HepG2 (cell line): Measurements from ENCODE around the gene CISD1. TPM values are rescaled to one million over a fixed set of nuclear protein-coding genes. Genes with fewer than 3 reads are reported as not detected.

Experiments used
- BRD4 ChIP-seq: sonication (generic); formaldehyde crosslinking; IDR thresholded peaks from 2 replicates; pipeline ENCODE4 v1.4.0; 2020; ENCODE audit warnings: missing genetic modification reagents
- KDM5B ChIP-seq: sonication (generic); formaldehyde crosslinking; IDR thresholded peaks from 2 replicates; pipeline ENCODE4 v1.4.0; 2020; ENCODE audit warnings: missing genetic modification reagents, mild to moderate bottlenecking, borderline replicate concordance
- KLF6 ChIP-seq: IDR thresholded peaks from 2 replicates; pipeline ENCODE4 v1.8.0; 2016; ENCODE audit warnings: missing biosample characterization, missing genetic modification reagents
- MEIS1 ChIP-seq: sonication (generic); formaldehyde crosslinking; IDR thresholded peaks from 2 replicates; pipeline ENCODE4 v1.9.0; 2021; ENCODE audit warnings: mild to moderate bottlenecking, missing genetic modification reagents, moderate library complexity, borderline replicate concordance
- NKX3-1 ChIP-seq: sonication (generic); formaldehyde crosslinking; IDR thresholded peaks from 2 replicates; pipeline ENCODE4 v1.5.0; 2020; ENCODE audit warnings: missing genetic modification reagents
- POLR2G ChIP-seq: fragments of 200-400 bp; formaldehyde crosslinking; IDR thresholded peaks from 2 replicates; pipeline ENCODE4 v1.6.1; 2018; ENCODE audit warnings: mild to moderate bottlenecking, low read depth, low read length, moderate library complexity
- PTBP1 ChIP-seq: fragments of 200-400 bp; formaldehyde crosslinking; IDR thresholded peaks from 2 replicates; pipeline ENCODE4 v1.6.1; 2018; ENCODE audit warnings: low read length, low read depth; ENCODE audit not compliant: poor library complexity, severe bottlenecking
- SALL1 ChIP-seq: sonication (generic); formaldehyde crosslinking; IDR thresholded peaks from 2 replicates; pipeline ENCODE4 v1.8.0; 2022; ENCODE audit warnings: mild to moderate bottlenecking, missing genetic modification reagents
- SALL2 ChIP-seq: sonication (generic); formaldehyde crosslinking; IDR thresholded peaks from 2 replicates; pipeline ENCODE4 v1.8.1; 2023; ENCODE audit warnings: mild to moderate bottlenecking, missing genetic modification reagents, inconsistent platforms
- SRY ChIP-seq: sonication (generic); formaldehyde crosslinking; IDR thresholded peaks from 2 replicates; pipeline ENCODE4 v1.8.0; 2022; ENCODE audit warnings: mild to moderate bottlenecking, missing genetic modification reagents
- THYN1 ChIP-seq: sonication (generic); formaldehyde crosslinking; IDR thresholded peaks from 2 replicates; pipeline ENCODE4 v1.8.1; 2023; ENCODE audit warnings: low read depth, mild to moderate bottlenecking, moderate library complexity, missing genetic modification reagents, borderline replicate concordance
- ZFP36L2 ChIP-seq: sonication (generic); formaldehyde crosslinking; IDR thresholded peaks from 2 replicates; pipeline ENCODE4 v1.4.0; 2020; ENCODE audit warnings: missing genetic modification reagents
- ZFP90 ChIP-seq: sonication (generic); formaldehyde crosslinking; IDR thresholded peaks from 2 replicates; pipeline ENCODE4 v1.8.0; 2022; ENCODE audit warnings: missing genetic modification reagents, mild to moderate bottlenecking, inconsistent platforms, borderline replicate concordance
- ZNF17 ChIP-seq: sonication (generic); formaldehyde crosslinking; IDR thresholded peaks from 2 replicates; pipeline ENCODE4 v1.5.0; 2020; ENCODE audit warnings: mild to moderate bottlenecking, missing genetic modification reagents
- ZNF333 ChIP-seq: sonication (generic); formaldehyde crosslinking; IDR thresholded peaks from 2 replicates; pipeline ENCODE4 v1.4.0; 2020; ENCODE audit warnings: mild to moderate bottlenecking, missing genetic modification reagents, borderline replicate concordance
- ZNF33B ChIP-seq: sonication (generic); formaldehyde crosslinking; IDR thresholded peaks from 2 replicates; pipeline ENCODE4 v1.5.1; 2020; ENCODE audit warnings: mild to moderate bottlenecking, missing genetic modification reagents
- ZNF547 ChIP-seq: sonication (generic); formaldehyde crosslinking; IDR thresholded peaks from 2 replicates; pipeline ENCODE4 v1.5.1; 2020; ENCODE audit warnings: mild to moderate bottlenecking, missing genetic modification reagents
- ZNF614 ChIP-seq: IDR thresholded peaks from 2 replicates; pipeline ENCODE4 v1.6.1; 2018; ENCODE audit warnings: missing biosample characterization, missing genetic modification reagents, inconsistent platforms, borderline replicate concordance
- polyA plus RNA-seq, 8 experiments: library from polyadenylated mRNA; depleted of rRNA in 3 of 8; stranded (reverse) in 7 of 8; unstranded in 1 of 8; fragments of >200 nt; fragmentation: Illumina TruSeq in 4 of 8; extraction: Trizol in 4 of 8; gene quantifications; 2 replicates each; pipeline versions ENCODE4 v1.2.1 to v1.2.3, GENCODE V29; 2011 to 2016; ENCODE audit warnings: low read depth in 4 of 8, missing spikeins in 1 of 8, mixed read lengths in 1 of 8; ENCODE audit not compliant: insufficient read depth in 1 of 8
- total RNA-seq, 5 experiments: library from RNA; depleted of rRNA; stranded (reverse); fragments of >200 nt; fragmentation: Illumina TruSeq; extraction: Trizol; gene quantifications; 2 replicates each; pipeline ENCODE4 v1.2.3, GENCODE V29; 2016; ENCODE audit warnings: low read depth in 1 of 5
- TF ChIP-seq, protein P1 (sequence below): sonication (generic); formaldehyde crosslinking; IDR thresholded peaks from 2 replicates; pipeline ENCODE4 v1.4.0; 2020; ENCODE audit warnings: low read depth, mild to moderate bottlenecking, missing genetic modification reagents
- TF ChIP-seq, protein P2 (sequence below): IDR thresholded peaks from 2 replicates; pipeline ENCODE4 v1.6.1; 2016; ENCODE audit warnings: missing genetic modification reagents, missing compliant biosample characterization
- TF ChIP-seq, protein P3 (sequence below): sonication (generic); formaldehyde crosslinking; IDR thresholded peaks from 2 replicates; pipeline ENCODE4 v1.9.0; 2022; ENCODE audit warnings: missing genetic modification reagents, mild to moderate bottlenecking, borderline replicate concordance
- TF ChIP-seq, protein P4 (sequence below): sonication (generic); formaldehyde crosslinking; IDR thresholded peaks from 2 replicates; pipeline ENCODE4 v1.8.1; 2023; ENCODE audit warnings: mild to moderate bottlenecking, missing genetic modification reagents
- TF ChIP-seq, protein P5 (sequence below): sonication (generic); formaldehyde crosslinking; IDR thresholded peaks from 2 replicates; pipeline ENCODE4 v1.5.0; 2020; ENCODE audit warnings: missing genetic modification reagents

The CISD1 gene
- total and polyA plus RNA-seq, 2 of the 13 experiments (the other 11 are each of a cell fraction or from before 2014, with no cell fraction given): 63.4 to 78.9 TPM

DNA sequence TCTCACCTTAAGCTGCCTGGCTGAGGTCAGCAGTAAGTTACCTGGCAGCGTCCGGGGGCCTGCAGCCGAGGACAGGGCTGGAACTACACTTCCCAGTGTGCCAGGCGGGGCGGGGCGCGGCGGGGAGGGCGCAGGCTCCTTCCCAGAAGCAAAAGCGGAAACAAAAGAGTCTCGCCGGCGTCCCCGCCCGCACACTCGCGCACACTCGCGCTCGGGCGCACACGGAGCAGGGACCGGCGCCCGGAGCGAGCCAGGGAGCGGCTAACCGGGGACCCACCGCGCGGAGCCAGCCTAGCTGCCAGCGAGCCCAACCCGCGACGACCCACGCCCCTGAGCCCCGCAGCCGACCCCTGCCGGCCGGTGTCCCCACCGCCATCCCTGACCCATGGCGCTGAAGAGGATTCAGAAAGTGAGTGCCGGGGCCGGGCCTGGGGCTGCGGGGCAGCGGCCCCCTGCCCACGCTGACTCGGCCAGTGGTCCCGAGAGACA is 65.9 kb downstream of the CISD1 start, which contains the start of gene UBE2D1 (continued):
- TF ChIP-seq, protein P1, sequence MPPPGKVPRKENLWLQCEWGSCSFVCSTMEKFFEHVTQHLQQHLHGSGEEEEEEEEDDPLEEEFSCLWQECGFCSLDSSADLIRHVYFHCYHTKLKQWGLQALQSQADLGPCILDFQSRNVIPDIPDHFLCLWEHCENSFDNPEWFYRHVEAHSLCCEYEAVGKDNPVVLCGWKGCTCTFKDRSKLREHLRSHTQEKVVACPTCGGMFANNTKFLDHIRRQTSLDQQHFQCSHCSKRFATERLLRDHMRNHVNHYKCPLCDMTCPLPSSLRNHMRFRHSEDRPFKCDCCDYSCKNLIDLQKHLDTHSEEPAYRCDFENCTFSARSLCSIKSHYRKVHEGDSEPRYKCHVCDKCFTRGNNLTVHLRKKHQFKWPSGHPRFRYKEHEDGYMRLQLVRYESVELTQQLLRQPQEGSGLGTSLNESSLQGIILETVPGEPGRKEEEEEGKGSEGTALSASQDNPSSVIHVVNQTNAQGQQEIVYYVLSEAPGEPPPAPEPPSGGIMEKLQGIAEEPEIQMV: peak; percentile 98
- TF ChIP-seq, protein P2, sequence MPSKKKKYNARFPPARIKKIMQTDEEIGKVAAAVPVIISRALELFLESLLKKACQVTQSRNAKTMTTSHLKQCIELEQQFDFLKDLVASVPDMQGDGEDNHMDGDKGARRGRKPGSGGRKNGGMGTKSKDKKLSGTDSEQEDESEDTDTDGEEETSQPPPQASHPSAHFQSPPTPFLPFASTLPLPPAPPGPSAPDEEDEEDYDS (CRISPR knock-in tag): peak; percentile 84
- TF ChIP-seq SALL2 (CRISPR knock-in tag) (0 out of 2 replicates have a peak, but pooled peaks have one; percentile 66), ZNF333 (CRISPR knock-in tag) (0 out of 2 replicates have a peak, but pooled peaks have one; percentile 64), ZNF17 (CRISPR knock-in tag) (no peak), SRY (no peak), ZNF614 (CRISPR knock-in tag) (no peak), ZFP90 (CRISPR knock-in tag) (peak; percentile 57; the same call in 1 of the 2 replicates), THYN1 (no peak), PTBP1 (no peak), MEIS1 (CRISPR knock-in tag) (peak; percentile 55; the same call in 1 of the 2 replicates), ZFP36L2 (CRISPR knock-in tag) (no peak), SALL1 (CRISPR knock-in tag) (peak; percentile 60; the same call in 1 of the 2 replicates), ZNF33B (0 out of 2 replicates have a peak, but pooled peaks have one; percentile 51), KDM5B (CRISPR knock-in tag) (0 out of 2 replicates have a peak, but pooled peaks have one; percentile 20), ZNF547 (CRISPR knock-in tag) (peak; percentile 67; the same call in 1 of the 2 replicates), KLF6 (CRISPR knock-in tag) (peak; percentile 68; the same call in 1 of the 2 replicates), NKX3-1 (CRISPR knock-in tag) (peak; percentile 85), BRD4 (CRISPR knock-in tag) (0 out of 2 replicates have a peak, but pooled peaks have one; percentile 40), POLR2G (peak; percentile 91)
- TF ChIP-seq, protein P3, sequence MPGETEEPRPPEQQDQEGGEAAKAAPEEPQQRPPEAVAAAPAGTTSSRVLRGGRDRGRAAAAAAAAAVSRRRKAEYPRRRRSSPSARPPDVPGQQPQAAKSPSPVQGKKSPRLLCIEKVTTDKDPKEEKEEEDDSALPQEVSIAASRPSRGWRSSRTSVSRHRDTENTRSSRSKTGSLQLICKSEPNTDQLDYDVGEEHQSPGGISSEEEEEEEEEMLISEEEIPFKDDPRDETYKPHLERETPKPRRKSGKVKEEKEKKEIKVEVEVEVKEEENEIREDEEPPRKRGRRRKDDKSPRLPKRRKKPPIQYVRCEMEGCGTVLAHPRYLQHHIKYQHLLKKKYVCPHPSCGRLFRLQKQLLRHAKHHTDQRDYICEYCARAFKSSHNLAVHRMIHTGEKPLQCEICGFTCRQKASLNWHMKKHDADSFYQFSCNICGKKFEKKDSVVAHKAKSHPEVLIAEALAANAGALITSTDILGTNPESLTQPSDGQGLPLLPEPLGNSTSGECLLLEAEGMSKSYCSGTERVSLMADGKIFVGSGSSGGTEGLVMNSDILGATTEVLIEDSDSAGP (CRISPR knock-in tag): peak; percentile 71; the same call in 1 of the 2 replicates
- TF ChIP-seq, protein P4, sequence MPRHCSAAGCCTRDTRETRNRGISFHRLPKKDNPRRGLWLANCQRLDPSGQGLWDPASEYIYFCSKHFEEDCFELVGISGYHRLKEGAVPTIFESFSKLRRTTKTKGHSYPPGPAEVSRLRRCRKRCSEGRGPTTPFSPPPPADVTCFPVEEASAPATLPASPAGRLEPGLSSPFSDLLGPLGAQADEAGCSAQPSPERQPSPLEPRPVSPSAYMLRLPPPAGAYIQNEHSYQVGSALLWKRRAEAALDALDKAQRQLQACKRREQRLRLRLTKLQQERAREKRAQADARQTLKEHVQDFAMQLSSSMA: no peak
- TF ChIP-seq, protein P5, sequence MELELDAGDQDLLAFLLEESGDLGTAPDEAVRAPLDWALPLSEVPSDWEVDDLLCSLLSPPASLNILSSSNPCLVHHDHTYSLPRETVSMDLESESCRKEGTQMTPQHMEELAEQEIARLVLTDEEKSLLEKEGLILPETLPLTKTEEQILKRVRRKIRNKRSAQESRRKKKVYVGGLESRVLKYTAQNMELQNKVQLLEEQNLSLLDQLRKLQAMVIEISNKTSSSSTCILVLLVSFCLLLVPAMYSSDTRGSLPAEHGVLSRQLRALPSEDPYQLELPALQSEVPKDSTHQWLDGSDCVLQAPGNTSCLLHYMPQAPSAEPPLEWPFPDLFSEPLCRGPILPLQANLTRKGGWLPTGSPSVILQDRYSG (CRISPR knock-in tag): peak; percentile 86
